Measurements from ENCODE around the gene COPS8.

The COPS8 gene

DNA sequence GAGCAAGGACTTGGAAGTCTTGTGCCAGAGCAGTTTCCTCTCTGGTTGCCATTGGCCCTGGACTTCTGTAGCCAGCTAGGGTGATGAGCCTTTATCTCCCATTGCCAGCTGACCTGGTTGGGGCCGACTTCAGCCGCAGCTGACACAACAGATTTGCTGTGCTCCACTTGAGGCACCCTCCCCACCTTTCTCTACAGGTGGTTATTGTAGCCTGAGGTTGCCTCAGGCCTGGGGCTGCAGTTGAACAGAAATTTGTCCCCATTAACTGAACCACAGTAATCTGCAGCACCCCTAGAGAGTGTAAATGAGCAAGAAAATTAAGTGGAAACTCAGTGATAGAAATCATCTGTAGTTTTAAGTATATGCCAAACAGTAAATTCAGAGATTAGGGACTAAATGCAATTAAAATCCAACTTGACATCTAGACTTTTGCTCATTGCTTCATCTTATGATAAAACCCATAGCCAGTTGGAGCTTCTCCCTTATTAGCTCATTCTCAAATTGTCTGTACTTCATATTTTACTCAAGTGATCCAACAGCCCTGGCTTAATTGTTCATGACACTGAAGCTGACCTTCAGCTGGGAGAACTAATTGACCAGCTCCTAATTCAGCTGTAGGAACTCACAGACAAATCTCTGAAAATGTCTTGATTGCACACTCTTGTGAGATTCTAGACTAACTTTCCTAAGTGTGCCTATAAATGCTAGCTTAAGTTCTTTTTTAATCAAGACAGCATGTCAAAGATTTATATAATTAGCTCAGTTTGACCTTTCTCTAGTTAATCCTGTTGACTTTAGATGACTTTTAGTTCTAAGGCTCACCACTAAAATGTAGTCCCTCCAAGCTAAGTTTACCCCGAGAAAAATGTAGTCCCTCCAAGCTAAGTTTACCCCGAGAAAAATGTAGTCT lies 48.9 kb downstream of the COPS8 start:
- DNase-seq: no peak

DNA sequence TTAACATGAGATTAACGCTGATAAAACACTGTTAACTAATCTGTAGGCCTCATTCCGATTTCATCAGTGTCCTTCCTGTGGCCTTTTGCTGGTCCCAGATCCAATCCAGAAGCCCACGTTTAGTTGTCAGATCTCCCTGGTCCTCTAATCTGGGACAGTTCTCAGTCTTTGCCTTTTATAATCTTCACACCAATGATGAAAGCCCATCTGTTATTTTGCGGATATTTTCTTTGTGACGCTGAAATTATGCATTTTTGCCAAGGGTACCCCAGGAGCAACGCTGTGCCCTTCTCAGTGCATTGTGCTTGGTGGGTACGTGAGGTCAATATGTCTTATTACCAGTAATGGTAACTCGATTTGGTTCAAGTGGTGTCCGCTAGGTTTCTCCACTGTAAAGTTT lies 51.1 kb downstream of the COPS8 start:
- no peak for DNase-seq

DNA sequence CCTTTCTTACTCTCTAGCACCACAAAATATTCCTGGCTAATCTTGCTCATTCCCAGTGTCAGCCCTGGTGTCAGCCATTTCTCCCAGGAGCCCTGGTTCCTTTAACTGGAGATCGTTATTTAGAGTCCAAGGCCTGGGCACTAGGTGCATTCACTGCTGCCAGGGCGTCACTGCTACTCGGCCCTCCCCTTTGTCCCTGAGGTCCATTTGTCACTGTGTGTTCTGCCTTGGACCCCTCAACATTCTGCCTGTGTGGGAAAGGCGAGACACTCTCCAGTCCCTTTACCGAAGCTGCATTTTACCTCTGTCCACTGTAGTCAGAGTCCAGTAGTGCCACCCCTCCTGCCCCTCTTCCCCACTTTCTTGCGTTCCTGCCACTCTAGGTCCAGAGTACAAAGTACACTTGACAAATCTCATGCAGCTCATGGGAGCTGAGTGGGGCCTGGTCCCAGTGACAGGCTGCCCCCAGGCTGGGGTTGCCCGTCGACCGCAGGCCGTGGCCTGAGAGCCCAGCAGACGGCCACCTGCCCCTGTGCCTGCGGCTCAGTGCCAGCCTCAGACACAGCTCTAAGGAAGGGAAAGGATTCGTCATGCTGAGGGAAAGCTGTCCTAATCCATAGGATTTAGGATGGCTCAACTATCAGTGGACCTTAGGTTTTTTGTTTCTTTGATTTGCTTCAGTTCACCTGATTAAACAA lies 52.1 kb downstream of the COPS8 start:
- DNase-seq: no peak

- no peak for DNase-seq
Observed at GRCh38 chr2:237139123-237139675, 53.5 kb downstream of the COPS8 start.

DNA sequence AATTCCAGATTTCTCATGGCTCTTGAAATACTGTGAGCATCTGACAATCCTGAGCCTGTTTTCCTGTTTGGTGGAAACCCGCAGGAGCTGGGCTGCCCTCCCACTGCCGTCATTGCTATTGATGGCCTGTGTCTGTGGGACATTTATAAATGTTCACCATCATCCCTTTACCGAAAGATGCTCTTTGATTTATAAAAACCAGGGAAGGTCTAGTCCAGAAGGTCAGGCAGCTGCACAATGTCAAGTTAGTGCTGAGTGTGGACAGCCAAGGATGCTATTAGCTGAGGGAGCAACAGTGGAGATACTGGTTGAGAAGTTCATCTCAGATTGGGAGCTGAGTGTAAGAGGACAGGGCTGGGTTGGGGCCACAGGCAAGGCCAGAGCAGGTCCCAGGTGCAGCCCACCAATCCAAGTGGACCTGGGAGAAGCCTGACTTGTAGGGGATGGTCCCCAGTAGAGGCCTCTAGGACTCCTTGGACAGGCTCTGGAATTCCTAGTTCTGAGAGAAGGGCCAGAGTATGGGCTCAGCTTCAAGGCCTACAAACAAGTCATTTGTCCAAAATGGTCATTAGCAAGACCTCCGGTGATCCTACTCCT lies 55.1 kb downstream of the COPS8 start:
- no peak for DNase-seq

DNA sequence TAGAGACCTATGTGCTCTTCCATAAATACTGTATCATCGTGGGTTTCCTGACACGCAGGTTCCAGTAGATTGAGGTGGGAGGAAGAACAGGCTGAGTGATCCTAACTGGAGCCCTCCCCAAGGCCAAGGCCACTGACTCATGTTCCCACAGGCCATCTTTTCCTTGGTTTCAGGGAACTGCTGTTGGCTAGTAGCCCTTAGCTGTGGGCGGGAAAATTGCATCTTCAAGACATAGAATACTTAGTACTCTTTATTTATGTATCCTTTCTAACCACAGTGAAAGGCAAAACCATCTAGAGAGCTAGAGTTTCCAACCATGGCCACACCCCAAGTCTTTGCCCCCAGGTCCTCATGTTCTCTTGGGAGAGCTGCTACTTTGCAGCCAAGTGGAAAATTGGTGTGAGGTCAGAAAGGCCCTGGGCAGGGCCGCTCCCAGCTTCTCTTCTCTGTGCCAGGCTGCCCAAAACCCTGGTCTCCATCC lies 55.9 kb downstream of the COPS8 start:
- no peak for DNase-seq

DNA sequence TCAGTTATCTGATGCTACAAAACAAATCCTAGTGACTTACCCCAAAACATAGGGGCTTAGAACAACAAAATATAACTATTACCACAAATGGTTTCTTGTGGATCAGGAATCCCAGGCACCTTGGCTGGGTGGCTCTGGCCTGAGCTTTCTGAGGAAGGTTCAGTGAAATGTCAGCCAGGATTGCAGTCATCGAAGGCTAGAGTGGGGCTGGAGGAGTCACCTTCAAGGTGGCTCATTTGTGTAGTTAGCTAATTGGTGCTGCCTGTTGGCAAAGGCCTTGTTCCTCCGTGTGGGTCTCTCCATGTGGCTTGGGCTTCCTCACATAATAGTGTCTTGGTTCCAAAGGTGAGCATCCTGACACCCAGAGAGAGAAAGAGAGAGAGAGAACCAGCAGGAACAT lies 57.4 kb downstream of the COPS8 start:
- DNase-seq: no peak

DNA sequence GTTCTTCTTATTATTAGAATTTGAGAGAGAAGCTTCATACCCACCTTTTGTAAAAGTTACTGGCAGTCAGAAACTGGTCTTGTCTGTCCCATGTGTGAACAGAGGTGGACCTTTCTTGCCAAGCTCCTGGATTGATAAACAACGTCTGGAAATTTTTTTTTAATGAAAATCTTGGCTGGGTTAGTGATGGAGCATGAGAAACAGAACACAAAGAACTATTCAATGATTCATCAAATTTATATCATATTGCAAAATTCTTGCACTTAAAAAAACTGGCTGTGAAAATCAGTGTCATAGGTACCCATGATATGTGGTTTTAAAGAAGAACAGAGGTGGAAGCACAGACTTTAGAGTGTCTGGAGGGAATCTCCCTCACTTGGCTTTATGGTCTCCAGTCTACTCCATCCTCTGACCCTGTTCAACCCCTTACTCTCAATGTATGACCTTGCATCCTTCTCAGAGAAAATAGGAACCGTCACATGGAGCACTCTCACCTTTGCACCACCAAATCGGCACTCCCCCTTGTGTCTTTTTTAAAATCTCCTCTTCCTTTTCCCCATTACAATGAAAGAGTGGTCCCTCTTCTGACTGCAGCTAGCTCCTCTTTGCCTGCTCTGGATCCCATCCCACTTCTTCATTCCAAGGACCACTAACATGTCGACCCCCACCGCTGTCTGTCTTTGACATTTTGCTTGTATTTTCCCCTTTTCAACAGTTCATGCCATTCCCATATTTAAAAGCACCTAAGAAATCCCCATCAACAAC lies 58.2 kb downstream of the COPS8 start:
- DNase-seq: no peak

- no peak for DNase-seq
Observed at GRCh38 chr2:237144516-237144915, 58.8 kb downstream of the COPS8 start.

DNA sequence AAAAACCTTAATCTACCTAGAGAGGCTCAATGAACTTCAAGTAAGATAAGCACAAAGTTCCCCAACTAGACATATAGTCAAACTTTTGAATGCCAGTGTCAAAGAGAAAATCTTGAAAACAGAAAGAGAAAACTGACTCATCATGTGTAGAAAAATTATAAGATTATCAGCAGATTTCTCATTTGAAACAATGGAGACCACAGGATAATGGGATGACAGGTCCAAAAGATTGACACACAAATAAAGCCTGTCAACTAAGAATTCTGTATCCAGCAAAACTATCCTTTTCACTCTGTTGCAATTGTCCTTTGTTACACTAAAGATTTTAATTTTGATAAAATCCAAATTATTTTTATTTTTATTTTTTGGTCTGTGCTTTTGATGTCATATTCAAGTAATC lies 61.6 kb downstream of the COPS8 start:
- no peak for DNase-seq

DNA sequence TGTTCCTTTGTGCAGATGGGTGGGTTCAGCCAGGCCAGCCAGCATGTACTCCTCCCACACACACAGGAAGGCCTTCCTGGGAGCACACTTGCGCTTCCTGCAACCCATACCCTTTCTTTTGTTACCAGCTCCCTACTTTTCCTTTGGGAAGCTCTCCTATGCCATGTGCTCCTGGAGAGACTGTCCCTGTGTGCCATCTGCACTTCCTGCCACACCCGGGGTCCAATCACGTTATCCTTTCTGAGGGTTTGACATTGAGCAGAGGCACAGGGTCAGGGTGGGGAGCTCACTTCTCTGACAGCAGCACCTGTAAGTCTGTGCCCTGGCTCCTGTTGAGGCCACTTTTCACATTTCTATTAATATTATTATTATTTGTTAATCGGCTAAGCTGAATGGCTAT lies 62.9 kb downstream of the COPS8 start:
- DNase-seq: no peak

DNA sequence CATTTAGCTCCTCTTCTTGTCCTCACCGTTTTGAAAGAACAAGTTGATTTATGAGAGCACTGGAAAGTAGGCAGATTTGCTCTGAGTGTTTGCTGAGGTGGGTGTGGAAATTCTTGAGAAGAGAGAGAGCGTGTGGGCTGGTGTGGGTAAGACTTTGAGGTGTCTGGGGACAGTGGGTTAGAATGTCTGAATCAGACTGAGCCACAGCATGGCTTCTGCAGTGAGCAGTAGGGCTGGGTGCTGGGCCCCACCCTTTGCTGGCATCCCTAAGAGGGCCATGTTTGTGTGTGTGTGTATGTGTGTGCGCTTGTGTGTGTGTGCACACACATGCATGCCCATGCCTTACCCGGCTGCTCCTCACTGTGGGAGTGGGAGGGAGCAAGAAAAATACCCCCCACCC lies 63.7 kb downstream of the COPS8 start:
- peak; percentile 5 to 10 for DNase-seq

Measured in activated CD4-positive, alpha-beta T cell treated with anti-CD3 and anti-CD28 coated beads, Interleukin-2, amount 50 U/mL, for 4 hours (primary cell).